ENCODE results near the gene CFAP161.

- TF ChIP-seq ISL2 (CRISPR knock-in tag; IDR thresholded peaks at IDR 0.05), result no peak
- no peak for TF ChIP-seq SRF (IDR thresholded peaks at IDR 0.05; ENCODE audit: low read depth, low read length)
- no peak for TF ChIP-seq ZNF263 (CRISPR knock-in tag; IDR thresholded peaks at IDR 0.05)
- TF ChIP-seq EZH2 (conservative IDR thresholded peaks at IDR 0.05; ENCODE audit: low read depth, low read length), result no peak
- no peak for TF ChIP-seq MYC (CRISPR knock-in tag; IDR thresholded peaks at IDR 0.05; ENCODE audit: borderline replicate concordance)
- TF ChIP-seq POLR2AphosphoS5 (IDR thresholded peaks at IDR 0.05; ENCODE audit: low read depth, low read length), result no peak
Observed at GRCh38 chr15:81115054-81115939, 18.8 kb upstream of the CFAP161 start.

Data from HepG2 (cell line).